B cell (primary cell): ENCODE measurements around the gene MUC20. TPM values are rescaled to one million over a fixed set of nuclear protein-coding genes. Genes with fewer than 3 reads are reported as not detected.

Experiments used
- ATAC-seq: fragments of 200-7000 bp; cut with Tn5 transposase; one replicate; pipeline ENCODE4 v1.10.0; 2021; ENCODE audit warnings: low read depth, mild to moderate bottlenecking, moderate number of reproducible peaks, moderate library complexity
- CTCF ChIA-PET: fragments of 350-600 bp; sonication (Branson Sonifier 250); formaldehyde crosslinking; loops from one replicate; lab custom pipeline; 2021; ENCODE audit warnings: antibody characterized with exemption, inconsistent platforms; lab: Charles Lee
- POLR2A ChIA-PET: fragments of 350-600 bp; sonication (Branson Sonifier 250); formaldehyde crosslinking; loops from one replicate; lab custom pipeline; 2021; ENCODE audit warnings: antibody characterized with exemption; lab: Charles Lee
- DNase-seq: peaks from one replicate; pipeline ENCODE4 v3.0.0; 2013
- H2AFZ ChIP-seq: 2 replicates; pipeline ENCODE4 v1.6.1; 2012; ENCODE audit warnings: mild to moderate bottlenecking, low read depth, low read length; ENCODE audit not compliant: insufficient read depth, poor library complexity, severe bottlenecking
- H3K27ac ChIP-seq, 2 donors: 1 replicate in 1 of 2; 2 replicates in 1 of 2; pipeline ENCODE4 v1.5.1; 2012 to 2013; ENCODE audit warnings: low read length in 2 of 2, mild to moderate bottlenecking in 2 of 2, moderate library complexity in 1 of 2
- H3K27me3 ChIP-seq, 4 experiments: fragments of 200-600 bp in 1 of 4; sonication (generic) in 1 of 4; replicated peaks in 1 of 4; 1 replicate in 2 of 4; 2 replicates in 2 of 4; pipeline versions ENCODE4 v1.6.1 to v1.7.0; 2013 to 2016; ENCODE audit warnings: low read length in 3 of 4, mild to moderate bottlenecking in 2 of 4, mixed read lengths in 1 of 4, moderate library complexity in 1 of 4; ENCODE audit not compliant: insufficient read depth in 4 of 4, control insufficient read depth in 3 of 4; ENCODE audit errors: control extremely low read depth in 1 of 4
- H3K36me3 ChIP-seq, 2 experiments: replicated peaks in 1 of 2; 1 replicate in 1 of 2; 2 replicates in 1 of 2; pipeline versions ENCODE4 v1.6.1 to v1.7.1; 2013; ENCODE audit warnings: low read length in 1 of 2; ENCODE audit not compliant: insufficient read depth in 2 of 2, control insufficient read depth in 1 of 2; ENCODE audit errors: control extremely low read depth in 1 of 2, extremely low read depth in 1 of 2
- H3K4me1 ChIP-seq, 2 donors: fragments of 200-600 bp in 1 of 2; sonication (generic) in 1 of 2; 1 replicate in 1 of 2; 2 replicates in 1 of 2; pipeline versions ENCODE4 v1.5.1 to v1.6.1; 2013 to 2017; ENCODE audit warnings: low read length in 2 of 2; ENCODE audit not compliant: control insufficient read depth in 2 of 2, insufficient read depth in 2 of 2
- H3K4me2 ChIP-seq: replicated peaks from 2 replicates; pipeline ENCODE3; 2012; ENCODE audit warnings: mild to moderate bottlenecking, low read depth, low read length; ENCODE audit not compliant: poor library complexity, severe bottlenecking
- H3K4me3 ChIP-seq, 5 experiments: fragments of 200-600 bp in 1 of 5; sonication (generic) in 1 of 5; 1 replicate in 3 of 5; 2 replicates in 2 of 5; pipeline versions ENCODE4 v1.5.1 to v1.7.0; 2011 to 2016; ENCODE audit warnings: low read length in 4 of 5, mild to moderate bottlenecking in 4 of 5, low read depth in 2 of 5, control low read depth in 1 of 5, moderate library complexity in 1 of 5; ENCODE audit not compliant: insufficient read depth in 1 of 5; ENCODE audit errors: control extremely low read depth in 1 of 5, extremely low read depth in 1 of 5
- H3K79me2 ChIP-seq: fragments of 200-600 bp; sonication (generic); one replicate; pipeline ENCODE4 v1.6.0; 2016; ENCODE audit warnings: low read length; ENCODE audit not compliant: control insufficient read depth, insufficient read depth
- H3K9ac ChIP-seq: fragments of 200-600 bp; sonication (generic); 2 replicates; pipeline ENCODE4 v1.6.1; 2017; ENCODE audit warnings: mild to moderate bottlenecking, low read length, moderate library complexity
- H3K9me3 ChIP-seq, 3 donors: one replicate each; pipeline versions ENCODE4 v1.6.1 to v1.7.1; 2013; ENCODE audit warnings: low read length in 2 of 3; ENCODE audit not compliant: control insufficient read depth in 2 of 3, insufficient read depth in 1 of 3; ENCODE audit errors: control extremely low read depth in 1 of 3
- H4K20me1 ChIP-seq: 2 replicates; pipeline ENCODE4 v1.6.0; 2012; ENCODE audit warnings: mild to moderate bottlenecking, low read length; ENCODE audit not compliant: insufficient read depth, control insufficient read depth, poor library complexity, severe bottlenecking
- H3K27ac Mint-ChIP-seq: one replicate; pipeline ENCODE4 v1.8.0; 2021; ENCODE audit warnings: mixed read lengths
- H3K27me3 Mint-ChIP-seq: one replicate; pipeline ENCODE4 v1.8.0; 2021; ENCODE audit warnings: mixed read lengths
- H3K4me1 Mint-ChIP-seq: one replicate; pipeline ENCODE4 v1.8.0; 2021; ENCODE audit warnings: mixed read lengths
- H3K4me3 Mint-ChIP-seq: one replicate; pipeline ENCODE4 v1.8.0; 2021; ENCODE audit warnings: mixed read lengths
- H3K9me3 Mint-ChIP-seq: one replicate; pipeline ENCODE4 v1.8.0; 2022; ENCODE audit warnings: mixed read lengths; ENCODE audit not compliant: insufficient read depth
- CTCF ChIP-seq: fragments of 200-600 bp; IDR thresholded peaks from one replicate; pipeline ENCODE4 v1.8.0; 2022; ENCODE audit warnings: antibody characterized with exemption, mild to moderate bottlenecking
- EZH2 ChIP-seq: IDR thresholded peaks from 2 replicates; pipeline ENCODE4 v1.6.1; 2012; ENCODE audit warnings: borderline replicate concordance, low read depth, mild to moderate bottlenecking, moderate library complexity, low read length; ENCODE audit not compliant: insufficient read depth, poor library complexity, severe bottlenecking
- WGBS: methylation state at CpG from one replicate; pipeline ENCODE4 v1.1.5; 2013; ENCODE audit warnings: missing lambda C conversion rate; ENCODE audit not compliant: insufficient coverage; 5-methylcytosine and 5-hydroxymethylcytosine counted together
- intact Hi-C: fragments of 100-400 bp; cut with micrococcal nuclease; formaldehyde crosslinking; loops from one replicate; pipeline ENCODE4 v1.10.0; 2022
- polyA plus RNA-seq: library from polyadenylated mRNA; depleted of rRNA; stranded (reverse); fragments of >200 nt; gene quantifications from 2 replicates; pipeline ENCODE4 v1.2.3, GENCODE V29; 2012
- total RNA-seq, 2 donors: library from RNA; stranded (reverse); fragments of 120-200 nt in 1 of 2; gene quantifications; 1 replicate in 1 of 2; 2 replicates in 1 of 2; pipeline versions ENCODE4 v1.2.3 to v1.2.4, GENCODE V29; 2013 to 2022

Gene MUC20
- total and polyA plus RNA-seq, 2 donors (not counting 1 experiment from before 2014, with no cell fraction given): 11.0 to 15.6 TPM

GRCh38 chr3:195755791-195756676 is 35.3 kb downstream of the MUC20 start:
- no peak overlapping the region for H3K4me3 ChIP-seq
- H3K36me3 ChIP-seq: no peaks in the 10 kb centered on the region
- intact Hi-C loops: no loop called here
- H3K4me1 ChIP-seq: no peaks in the 10 kb centered on the region
- no peaks in the 10 kb centered on the region for H3K9me3 ChIP-seq
- ChIA-PET POLR2A (no interaction called here), CTCF (no interaction called here)
- H4K20me1 ChIP-seq: no peaks in the 10 kb centered on the region
- Mint-ChIP-seq H3K9me3 (no peaks in the 10 kb centered on the region), H3K27ac (no peak overlapping the region), H3K4me3 (no peak overlapping the region), H3K4me1 (no peaks in the 10 kb centered on the region), H3K27me3 (peaks cover 63% of the 10 kb centered on the region)
- H3K4me2 ChIP-seq: no peak overlapping the region
- no peak overlapping the region for H3K27ac ChIP-seq
- no peak for DNase-seq
- WGBS: 72% methylated on average over 3 of the region's 16 CpGs
- ATAC-seq: no peak
- TF ChIP-seq CTCF (no peak), EZH2 (no peak)
- no peak overlapping the region for H3K9ac ChIP-seq
- peaks cover 0 to 23% (median 6%) of the 10 kb centered on the region in 4 experiments for H3K27me3 ChIP-seq
- H3K79me2 ChIP-seq: no peaks in the 10 kb centered on the region
- no peak overlapping the region for H2AFZ ChIP-seq

GRCh38 chr3:195757438-195757770 is 36.6 kb downstream of the MUC20 start:
- Mint-ChIP-seq H3K27ac (no peak overlapping the region), H3K4me3 (no peak overlapping the region), H3K27me3 (peaks cover 59% of the 10 kb centered on the region), H3K4me1 (no peaks in the 10 kb centered on the region), H3K9me3 (no peaks in the 10 kb centered on the region)
- peaks cover 0 to 3% of the 10 kb centered on the region in 2 donors for H3K4me1 ChIP-seq
- H3K9me3 ChIP-seq: no peaks in the 10 kb centered on the region
- no peak overlapping the region for H3K4me3 ChIP-seq
- CTCF ChIA-PET: no interaction called here
- H3K36me3 ChIP-seq: no peaks in the 10 kb centered on the region
- TF ChIP-seq EZH2: no peak
- no peak for TF ChIP-seq CTCF
- 50% methylated on average over 8 of the region's 8 CpGs for WGBS
- POLR2A ChIA-PET: no interaction called here
- no peak overlapping the region for H3K9ac ChIP-seq
- ATAC-seq (no peak), DNase-seq (no peak)
- no peak overlapping the region for H3K4me2 ChIP-seq
- intact Hi-C loops: no loop called here
- H2AFZ ChIP-seq: no peak overlapping the region
- peaks cover 0 to 26% (median 7%) of the 10 kb centered on the region in 4 experiments for H3K27me3 ChIP-seq
- no peak overlapping the region for H3K27ac ChIP-seq
- H4K20me1 ChIP-seq: no peaks in the 10 kb centered on the region
- H3K79me2 ChIP-seq: no peaks in the 10 kb centered on the region
